Measurements from ENCODE around the gene NTF4.

Gene NTF4

DNA sequence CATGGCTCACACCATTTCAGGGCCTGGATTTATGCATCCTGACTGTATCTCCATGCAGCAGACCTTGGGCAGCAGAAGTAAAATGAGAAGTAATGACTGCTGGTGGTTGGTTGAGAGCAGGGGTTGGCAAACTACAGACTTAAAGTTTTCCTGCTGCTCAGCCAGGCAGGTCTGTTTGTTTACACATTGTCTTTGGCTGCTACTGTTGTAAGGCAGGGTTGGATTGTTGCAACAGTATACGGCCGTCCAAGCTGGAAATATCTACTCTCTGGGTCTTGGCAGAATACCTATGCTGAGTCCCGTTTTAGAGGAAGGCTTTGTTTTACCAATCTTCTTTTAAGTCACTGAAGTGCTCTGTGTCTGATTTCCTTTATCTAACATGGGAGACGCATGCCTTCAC is 34.2 kb upstream of the NTF4 start:
- DNase-seq (ENCODE audit: low spot score): no peak
- Histone ChIP-seq H3K27ac (no peak overlapping the region), H3K4me3 (no peak overlapping the region)
- TF ChIP-seq, protein P1, sequence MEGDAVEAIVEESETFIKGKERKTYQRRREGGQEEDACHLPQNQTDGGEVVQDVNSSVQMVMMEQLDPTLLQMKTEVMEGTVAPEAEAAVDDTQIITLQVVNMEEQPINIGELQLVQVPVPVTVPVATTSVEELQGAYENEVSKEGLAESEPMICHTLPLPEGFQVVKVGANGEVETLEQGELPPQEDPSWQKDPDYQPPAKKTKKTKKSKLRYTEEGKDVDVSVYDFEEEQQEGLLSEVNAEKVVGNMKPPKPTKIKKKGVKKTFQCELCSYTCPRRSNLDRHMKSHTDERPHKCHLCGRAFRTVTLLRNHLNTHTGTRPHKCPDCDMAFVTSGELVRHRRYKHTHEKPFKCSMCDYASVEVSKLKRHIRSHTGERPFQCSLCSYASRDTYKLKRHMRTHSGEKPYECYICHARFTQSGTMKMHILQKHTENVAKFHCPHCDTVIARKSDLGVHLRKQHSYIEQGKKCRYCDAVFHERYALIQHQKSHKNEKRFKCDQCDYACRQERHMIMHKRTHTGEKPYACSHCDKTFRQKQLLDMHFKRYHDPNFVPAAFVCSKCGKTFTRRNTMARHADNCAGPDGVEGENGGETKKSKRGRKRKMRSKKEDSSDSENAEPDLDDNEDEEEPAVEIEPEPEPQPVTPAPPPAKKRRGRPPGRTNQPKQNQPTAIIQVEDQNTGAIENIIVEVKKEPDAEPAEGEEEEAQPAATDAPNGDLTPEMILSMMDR (IDR thresholded peaks at IDR 0.05): no peak

DNA sequence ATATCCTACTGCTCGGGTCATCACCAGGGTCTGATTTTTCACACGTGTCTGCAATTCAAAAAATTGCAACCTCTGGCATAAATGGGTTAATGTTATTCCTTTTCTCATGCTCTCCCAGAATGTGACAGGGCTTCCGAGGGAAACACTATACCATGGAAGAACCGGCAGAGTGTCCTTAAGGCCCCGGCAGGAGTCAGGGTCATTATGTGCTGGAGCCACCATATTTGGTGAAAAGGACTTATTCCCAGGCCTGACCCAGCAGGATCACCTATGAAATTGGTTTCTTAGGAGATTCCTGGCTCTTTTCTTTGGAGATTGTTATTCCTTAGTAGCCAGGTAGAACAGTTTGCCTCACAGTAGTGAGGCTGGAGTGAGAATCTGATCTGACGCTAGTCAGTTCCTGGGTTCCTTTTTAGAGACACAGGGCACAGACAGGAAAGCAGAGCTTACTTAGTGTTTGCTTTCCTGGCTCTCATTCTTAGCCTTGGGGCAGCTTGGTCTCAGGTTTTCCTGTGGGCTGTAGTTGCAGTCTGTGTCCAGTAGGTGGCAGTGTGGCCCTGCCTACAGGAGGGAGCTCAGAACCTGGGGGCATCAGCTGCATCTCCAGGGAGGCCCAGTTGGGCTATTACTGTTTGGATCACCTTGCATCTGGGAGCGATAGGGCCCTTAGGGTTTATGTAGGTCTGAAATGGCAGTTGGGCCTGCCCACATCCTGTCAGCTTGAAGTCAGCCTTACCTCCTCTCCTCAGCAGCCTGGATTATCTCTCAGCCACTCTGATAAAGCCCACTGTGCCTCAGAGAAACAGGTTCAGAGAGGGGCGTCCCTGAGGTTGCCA is 33.1 kb upstream of the NTF4 start:
- Histone ChIP-seq H3K27ac (no peak overlapping the region), H3K4me3 (no peak overlapping the region)
- DNase-seq (ENCODE audit: low spot score): no peak
- TF ChIP-seq, protein P1 (IDR thresholded peaks at IDR 0.05): peak; percentile 95

DNA sequence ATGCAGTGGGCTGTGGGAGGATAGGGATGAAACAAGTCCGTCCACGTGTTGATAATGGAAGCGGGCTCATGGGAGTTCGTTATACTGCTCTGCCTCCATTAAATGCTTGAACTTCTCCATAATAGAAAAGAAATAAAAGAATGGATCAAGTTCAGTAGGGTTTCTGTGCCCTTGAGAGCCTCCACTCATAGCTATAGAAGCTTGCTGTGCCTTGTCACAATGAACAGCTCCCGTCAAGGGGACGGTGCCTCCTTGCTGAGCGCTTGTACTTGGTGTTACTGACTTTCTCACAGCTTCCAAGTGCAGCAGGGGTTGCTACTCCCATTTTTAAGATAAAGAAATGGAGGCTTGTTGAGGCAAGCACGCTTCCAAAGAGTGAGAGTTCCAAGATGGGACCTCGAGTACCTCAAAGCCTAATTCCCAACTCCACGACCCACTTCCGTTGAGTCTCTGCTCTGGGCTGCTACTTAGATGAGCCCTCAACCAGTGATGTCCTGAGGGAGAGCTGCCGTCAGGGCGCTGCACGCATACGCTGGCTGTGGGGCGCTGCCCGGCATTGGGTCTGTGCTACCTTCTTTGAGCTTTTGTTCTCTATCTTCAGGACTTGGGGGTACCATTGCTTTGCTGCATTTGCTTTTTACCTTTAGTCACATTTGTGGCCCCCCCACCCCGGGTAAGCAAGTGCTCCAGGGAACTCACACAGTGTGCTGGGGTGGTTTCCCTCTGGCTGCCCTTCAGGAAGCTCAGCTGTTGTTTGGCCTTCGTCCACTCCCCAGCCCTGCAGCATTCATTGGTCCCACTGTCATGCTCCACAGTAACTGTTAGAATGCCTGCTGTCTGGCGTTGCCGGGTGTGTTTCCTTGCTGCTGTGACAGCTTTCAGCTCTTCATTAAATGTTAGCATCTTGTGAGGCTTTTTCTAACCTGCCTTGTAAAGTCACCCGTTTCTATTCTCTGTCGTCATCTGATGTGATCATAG is 30.2 kb upstream of the NTF4 start:
- Histone ChIP-seq H3K4me3 (no peak overlapping the region), H3K27ac (no peak overlapping the region)
- no peak for DNase-seq (ENCODE audit: low spot score)
- TF ChIP-seq, protein P1 (IDR thresholded peaks at IDR 0.05): no peak

DNA sequence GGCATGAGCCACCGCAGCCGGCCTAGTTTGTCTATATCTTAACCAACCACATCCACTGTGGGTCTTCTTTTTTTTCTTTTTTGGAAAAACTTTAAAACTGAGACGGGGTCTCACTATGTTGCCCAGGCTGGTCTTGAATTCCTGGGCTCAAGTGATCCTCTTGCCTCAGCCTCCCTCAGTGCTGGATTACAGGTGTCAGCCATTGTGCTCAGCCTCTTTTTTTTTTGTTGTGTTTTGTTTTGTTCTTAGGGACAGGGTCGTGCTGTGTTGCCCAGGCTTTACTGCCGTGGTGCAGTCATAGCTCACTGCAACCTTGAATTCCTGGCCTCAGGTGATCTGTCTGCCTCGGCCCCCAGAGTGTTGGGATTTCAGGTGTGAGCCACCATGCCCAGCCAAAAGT is 28.1 kb upstream of the NTF4 start:
- H3K4me3 ChIP-seq: no peak overlapping the region
- TF ChIP-seq, protein P1 (IDR thresholded peaks at IDR 0.05): no peak
- no peak overlapping the region for H3K27ac ChIP-seq
- DNase-seq (ENCODE audit: low spot score): no peak

DNA sequence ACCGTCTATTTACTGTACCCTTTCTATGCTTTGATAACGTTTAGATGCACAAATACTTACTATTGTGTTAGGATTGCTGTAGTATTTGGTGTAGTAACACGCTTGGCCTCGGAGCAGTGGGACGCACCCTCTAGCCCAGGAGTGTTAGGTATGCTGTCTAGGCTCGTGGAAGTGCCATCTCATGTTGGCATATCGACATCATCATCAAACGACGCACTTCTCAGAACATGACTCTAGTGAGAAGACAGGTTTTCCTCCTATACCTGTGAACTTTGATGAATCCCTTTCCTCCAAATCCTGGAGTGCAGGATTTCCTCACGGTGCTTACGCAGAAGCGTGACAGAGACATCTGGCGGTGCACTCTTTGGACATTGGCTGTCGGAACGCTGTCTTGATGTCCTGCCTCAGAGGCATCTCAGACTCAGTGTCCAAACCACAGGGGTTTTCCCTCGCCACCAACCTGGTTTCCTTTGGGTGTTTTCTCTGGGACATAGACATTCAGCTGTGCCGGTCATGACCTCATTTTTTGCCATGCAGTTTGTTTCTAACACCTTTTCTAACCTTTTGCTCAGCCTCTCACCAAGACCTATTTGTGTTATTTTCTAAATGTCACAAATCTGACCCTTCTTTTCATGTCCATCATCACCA is 26.9 kb upstream of the NTF4 start:
- H3K4me3 ChIP-seq: no peak overlapping the region
- TF ChIP-seq, protein P1 (IDR thresholded peaks at IDR 0.05): no peak
- no peak overlapping the region for H3K27ac ChIP-seq
- DNase-seq (ENCODE audit: low spot score): no peak

DNA sequence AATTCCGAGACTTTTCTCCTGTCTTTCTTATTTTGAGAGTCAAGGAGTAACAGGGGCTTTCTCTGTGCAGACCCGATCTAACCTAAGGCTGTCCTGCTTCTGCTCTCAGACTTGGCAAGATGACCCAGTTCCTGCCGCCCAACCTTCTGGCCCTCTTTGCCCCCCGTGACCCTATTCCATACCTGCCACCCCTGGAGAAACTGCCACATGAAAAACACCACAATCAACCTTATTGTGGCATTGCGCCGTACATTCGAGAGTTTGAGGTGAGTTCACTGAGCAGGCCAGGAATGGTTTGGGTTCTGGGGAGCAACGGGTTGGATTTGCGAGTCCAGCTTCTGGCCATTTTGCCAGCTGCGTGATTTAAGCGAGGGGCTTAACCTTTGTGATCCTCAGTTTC is 21.7 kb upstream of the NTF4 start:
- Histone ChIP-seq H3K4me3 (peak overlapping the region; percentile 92), H3K27ac (peak overlapping the region in 1 of 2 donors; percentile 70)
- TF ChIP-seq, protein P1 (IDR thresholded peaks at IDR 0.05): no peak
- DNase-seq (ENCODE audit: low spot score): no peak

All from coronary artery (tissue), 2 donors.